ENCODE data around the gene DEFB131B. TPM values are rescaled to one million over a fixed set of nuclear protein-coding genes. Genes with fewer than 3 reads are reported as not detected.

DEFB131B gene
- total RNA-seq, 1 experiment from 2014 or later: not detected

DNA sequence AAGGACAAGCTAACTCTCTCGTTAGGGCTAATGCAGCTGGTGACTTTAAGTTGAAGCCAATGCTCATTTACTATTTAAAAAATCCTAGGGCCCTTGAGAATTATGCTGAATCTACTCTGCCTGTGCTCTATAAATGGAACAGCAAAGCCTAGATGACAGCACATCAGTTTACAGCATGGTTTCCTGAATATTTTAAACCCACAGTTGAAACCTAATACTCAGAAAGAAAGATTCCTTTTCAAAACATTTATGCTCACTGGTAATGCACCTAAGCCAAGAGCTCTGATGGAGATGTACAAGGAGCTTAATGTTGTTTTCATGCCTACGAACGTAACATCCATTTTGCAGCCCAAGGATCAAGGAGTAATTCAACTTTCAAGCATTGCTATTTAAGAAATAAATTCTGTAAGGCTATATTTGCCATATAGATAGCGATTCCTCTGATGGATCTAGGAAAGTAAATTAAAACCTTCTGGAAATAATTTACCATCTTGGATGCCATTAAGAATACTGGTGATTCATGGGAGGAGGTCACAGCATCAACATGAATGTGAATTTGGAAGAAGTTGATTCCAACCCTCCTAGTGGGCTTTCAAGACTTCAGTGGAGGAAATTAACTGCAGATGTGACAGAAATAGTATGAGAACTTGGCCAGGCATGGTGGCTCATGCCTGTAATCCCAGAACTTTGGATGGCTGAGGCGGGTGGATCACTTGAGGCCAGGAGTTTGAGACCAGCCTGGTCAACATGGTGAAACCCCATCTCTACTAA is 35.7 kb downstream of the DEFB131B start:
- CTCF ChIA-PET: no interaction called here
- no peaks in the 10 kb centered on the region; a peak in 1 of 4 replicates for H3K36me3 ChIP-seq (ENCODE audit: control insufficient read depth in 1 of 2, insufficient read depth in 2 of 2, low read length in 2 of 2)
- no peaks in the 10 kb centered on the region for H3K4me1 ChIP-seq (ENCODE audit: control insufficient read depth in 1 of 2, insufficient read depth in 2 of 2, low read length in 2 of 2)
- BruUV-seq (replicated peaks): no TSS peak
- no peak for ATAC-seq
- H3K9me3 ChIP-seq (ENCODE audit: control insufficient read depth in 1 of 2, insufficient read depth in 1 of 2, low read depth in 1 of 2, low read length in 2 of 2): no peaks in the 10 kb centered on the region
- no peaks in the 10 kb centered on the region for H4K20me1 ChIP-seq (ENCODE audit: insufficient read depth)
- H3K27ac ChIP-seq (ENCODE audit: low read depth, low read length): no peak overlapping the region
- DNase-seq (ENCODE audit: low read depth, low spot score): no peak
- no peak for TF ChIP-seq ZFX (IDR thresholded peaks at IDR 0.05)
- no peak for TF ChIP-seq EGR1 (IDR thresholded peaks at IDR 0.05; ENCODE audit: low read depth)
- TF ChIP-seq SRF (IDR thresholded peaks at IDR 0.05; ENCODE audit: low read depth): no peak
- no peak overlapping the region for H3K4me3 ChIP-seq (replicated peaks in 1 of 2; ENCODE audit: low read depth in 1 of 2, low read length in 2 of 2)
- H3K4me2 ChIP-seq (ENCODE audit: low read length): no peak overlapping the region
- POLR2A ChIA-PET: no interaction called here
- no peaks in the 10 kb centered on the region for H3K79me2 ChIP-seq (ENCODE audit: insufficient read depth, low read length)
- intact Hi-C loops (cut with micrococcal nuclease): no loop called here
- no peaks in the 10 kb centered on the region for H3K27me3 ChIP-seq (ENCODE audit: insufficient read depth, low read length)
- no peak overlapping the region for H3K9ac ChIP-seq (ENCODE audit: low read length)
- RAD21 ChIA-PET (ENCODE audit: low non-redundant PET in 1 of 2, low total read pairs in 2 of 2, uncharacterized antibody in 2 of 2, unreplicated experiment in 2 of 2): no interaction called here
- H3K9me2 ChIP-seq (ENCODE audit: insufficient read depth): no peaks in the 10 kb centered on the region
- H2AFZ ChIP-seq (ENCODE audit: low read depth, low read length, poor library complexity, severe bottlenecking): no peak overlapping the region

DNA sequence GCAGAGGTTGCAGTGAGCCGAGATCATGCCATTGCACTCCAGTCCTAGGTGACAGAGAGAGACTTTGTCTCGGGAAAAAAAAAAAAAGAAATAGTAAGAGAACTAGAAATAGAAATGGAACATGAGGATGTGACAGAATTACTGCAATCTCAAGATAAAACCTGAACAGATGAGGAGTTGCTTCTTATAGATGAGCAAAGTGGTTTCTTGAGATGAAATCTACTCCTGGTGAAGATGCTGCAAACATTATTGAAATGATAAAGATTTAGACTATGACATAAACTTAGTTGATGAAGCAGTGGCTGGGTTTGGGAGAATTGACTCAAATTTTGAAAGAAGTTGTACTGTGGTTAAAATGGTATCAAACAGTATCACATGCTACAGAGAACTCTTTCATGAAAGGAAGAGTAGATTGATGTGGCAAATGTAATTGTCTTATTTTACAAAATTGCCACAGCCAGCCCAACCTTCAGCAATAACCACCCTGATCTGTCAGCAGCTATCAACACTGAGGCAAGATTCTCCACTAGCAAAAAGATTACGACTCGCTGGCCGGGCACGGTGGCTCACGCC is 36.5 kb downstream of the DEFB131B start:
- Histone ChIP-seq H3K4me1 (ENCODE audit: control insufficient read depth in 1 of 2, insufficient read depth in 2 of 2, low read length in 2 of 2) (no peaks in the 10 kb centered on the region), H3K36me3 (ENCODE audit: control insufficient read depth in 1 of 2, insufficient read depth in 2 of 2, low read length in 2 of 2) (no peaks in the 10 kb centered on the region; a peak in 1 of 4 replicates), H3K9me3 (ENCODE audit: control insufficient read depth in 1 of 2, insufficient read depth in 1 of 2, low read depth in 1 of 2, low read length in 2 of 2) (no peaks in the 10 kb centered on the region), H3K79me2 (ENCODE audit: insufficient read depth, low read length) (no peaks in the 10 kb centered on the region), H3K9ac (ENCODE audit: low read length) (no peak overlapping the region), H3K4me3 (replicated peaks in 1 of 2; ENCODE audit: low read depth in 1 of 2, low read length in 2 of 2) (no peak overlapping the region), H3K9me2 (ENCODE audit: insufficient read depth) (no peaks in the 10 kb centered on the region), H2AFZ (ENCODE audit: low read depth, low read length, poor library complexity, severe bottlenecking) (no peak overlapping the region), H3K27ac (ENCODE audit: low read depth, low read length) (no peak overlapping the region), H4K20me1 (ENCODE audit: insufficient read depth) (no peaks in the 10 kb centered on the region), H3K27me3 (ENCODE audit: insufficient read depth, low read length) (no peaks in the 10 kb centered on the region), H3K4me2 (ENCODE audit: low read length) (no peak overlapping the region)
- POLR2A ChIA-PET: no interaction called here
- TF ChIP-seq, protein P1, sequence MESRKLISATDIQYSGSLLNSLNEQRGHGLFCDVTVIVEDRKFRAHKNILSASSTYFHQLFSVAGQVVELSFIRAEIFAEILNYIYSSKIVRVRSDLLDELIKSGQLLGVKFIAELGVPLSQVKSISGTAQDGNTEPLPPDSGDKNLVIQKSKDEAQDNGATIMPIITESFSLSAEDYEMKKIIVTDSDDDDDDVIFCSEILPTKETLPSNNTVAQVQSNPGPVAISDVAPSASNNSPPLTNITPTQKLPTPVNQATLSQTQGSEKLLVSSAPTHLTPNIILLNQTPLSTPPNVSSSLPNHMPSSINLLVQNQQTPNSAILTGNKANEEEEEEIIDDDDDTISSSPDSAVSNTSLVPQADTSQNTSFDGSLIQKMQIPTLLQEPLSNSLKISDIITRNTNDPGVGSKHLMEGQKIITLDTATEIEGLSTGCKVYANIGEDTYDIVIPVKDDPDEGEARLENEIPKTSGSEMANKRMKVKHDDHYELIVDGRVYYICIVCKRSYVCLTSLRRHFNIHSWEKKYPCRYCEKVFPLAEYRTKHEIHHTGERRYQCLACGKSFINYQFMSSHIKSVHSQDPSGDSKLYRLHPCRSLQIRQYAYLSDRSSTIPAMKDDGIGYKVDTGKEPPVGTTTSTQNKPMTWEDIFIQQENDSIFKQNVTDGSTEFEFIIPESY (IDR thresholded peaks at IDR 0.05; ENCODE audit: extremely low read depth, insufficient replicate concordance, low read length): no peak
- TF ChIP-seq SIN3A (IDR thresholded peaks at IDR 0.05; ENCODE audit: low read depth): no peak
- ATAC-seq: no peak
- BruUV-seq (replicated peaks): no TSS peak
- RAD21 ChIA-PET (ENCODE audit: low non-redundant PET in 1 of 2, low total read pairs in 2 of 2, uncharacterized antibody in 2 of 2, unreplicated experiment in 2 of 2): no interaction called here
- CTCF ChIA-PET: no interaction called here
- intact Hi-C loops (cut with micrococcal nuclease): no loop called here
- no peak for DNase-seq (ENCODE audit: low read depth, low spot score)
